Skin of body (tissue), 2 donors: ENCODE measurements around the gene CRYBA4. TPM values are rescaled to one million over a fixed set of nuclear protein-coding genes. Genes with fewer than 3 reads are reported as not detected.

ENCODE experiments used
- DNase-seq: peaks from one replicate; lab custom pipeline; 2025; lab: John Stamatoyannopoulos, UW
- total RNA-seq: library from RNA; depleted of rRNA; stranded (reverse); fragments of >200 nt; gene quantifications from one replicate; pipeline ENCODE4 v1.2.3, GENCODE V29; 2014

The CRYBA4 gene
- total RNA-seq, 1 donor from 2014 or later = not detected

DNA sequence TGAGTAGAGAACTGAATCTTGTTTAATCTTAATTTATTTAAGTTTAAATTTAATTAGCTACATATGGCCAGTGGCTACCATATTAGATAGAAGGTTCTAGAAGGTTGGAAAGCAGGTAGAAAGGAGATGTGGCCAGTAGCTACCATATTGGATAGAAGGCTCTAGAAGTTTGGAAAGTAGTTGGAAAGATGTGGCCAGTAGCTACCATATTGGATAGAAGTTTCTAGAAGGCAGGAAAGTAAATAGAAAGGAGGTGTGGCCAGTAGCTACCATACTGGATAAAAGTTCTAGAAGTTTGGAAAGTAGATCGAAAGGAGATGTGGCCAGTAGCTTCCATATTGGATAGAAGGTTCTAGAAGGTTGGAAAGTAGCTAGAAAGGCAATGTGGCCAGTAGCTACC, 2.2 kb downstream of the CRYBA4 start:
- no peak for DNase-seq

DNA sequence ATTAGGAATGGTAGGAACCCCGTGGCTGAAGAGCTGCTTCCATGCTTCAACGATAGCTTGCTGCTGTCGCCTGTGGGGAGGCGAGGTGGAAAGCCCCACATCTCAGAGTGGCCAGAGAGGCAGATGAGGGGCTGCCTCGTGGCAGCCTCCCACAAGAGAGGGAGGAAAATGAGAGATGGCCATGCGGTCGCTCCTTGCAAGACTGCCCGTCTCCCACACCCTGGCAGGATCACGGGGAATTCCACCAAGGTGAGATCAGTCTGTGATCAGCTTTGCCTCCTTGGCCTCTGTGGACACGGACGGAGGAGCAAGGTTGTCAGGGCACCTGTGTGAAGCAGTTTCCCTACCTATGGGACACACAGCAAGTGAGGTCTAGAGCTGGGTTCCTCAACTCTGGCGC, 3.0 kb downstream of the CRYBA4 start:
- DNase-seq = no peak

DNA sequence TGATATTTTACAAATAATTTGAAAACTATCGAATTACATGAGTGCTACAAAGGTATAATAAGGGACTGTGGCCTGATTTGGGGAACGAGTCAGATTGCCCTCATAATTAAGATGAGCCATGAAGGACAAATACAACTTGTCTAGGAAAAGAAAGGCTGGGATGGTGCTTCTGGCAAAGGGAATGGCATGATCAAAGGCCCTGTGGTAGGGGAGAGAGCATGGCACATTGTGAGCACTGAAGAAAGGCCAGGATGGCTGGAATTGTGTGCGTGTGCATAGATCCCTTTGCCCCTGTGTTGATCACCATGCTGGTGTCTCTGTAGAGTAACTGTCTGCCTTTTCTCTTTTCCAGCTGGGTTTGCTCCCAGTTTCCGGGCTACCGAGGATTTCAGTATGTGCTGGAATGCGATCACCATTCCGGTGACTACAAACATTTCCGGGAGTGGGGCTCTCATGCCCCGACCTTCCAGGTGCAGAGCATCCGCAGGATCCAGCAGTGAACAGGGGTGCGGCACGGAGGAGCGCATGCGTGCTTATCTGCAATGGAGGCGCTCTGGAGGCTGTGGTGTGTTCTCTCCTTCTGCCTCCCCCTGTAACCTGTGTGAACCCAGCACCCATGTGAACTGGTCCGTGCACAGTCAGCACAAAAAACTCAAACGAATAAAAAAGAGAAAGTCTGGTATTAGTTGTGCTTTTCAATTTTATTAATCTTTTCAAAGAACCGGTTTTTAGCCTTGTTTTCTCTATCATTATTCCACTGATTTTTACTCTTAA, 8.4 kb downstream of the CRYBA4 start:
- no peak for DNase-seq

DNA sequence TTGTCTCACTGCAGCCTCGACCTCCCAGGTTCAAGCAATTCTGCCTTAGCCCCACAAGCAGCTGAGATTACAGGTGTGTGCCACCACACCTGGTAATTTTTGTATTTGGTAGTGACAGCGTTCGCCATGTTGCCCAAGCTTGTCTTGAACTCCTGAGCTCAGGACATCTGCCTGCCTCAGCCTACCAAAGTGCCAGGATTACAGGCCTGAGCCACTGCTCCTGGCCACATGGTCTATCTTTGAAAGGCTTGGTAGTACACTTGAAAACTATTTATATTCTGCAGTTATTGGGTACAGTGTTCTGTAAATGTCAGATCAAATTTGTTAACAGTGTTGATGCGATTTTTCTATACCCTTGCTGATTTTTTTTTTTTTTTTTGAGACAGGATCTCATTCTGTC, 9.5 kb downstream of the CRYBA4 start:
- DNase-seq = no peak

DNA sequence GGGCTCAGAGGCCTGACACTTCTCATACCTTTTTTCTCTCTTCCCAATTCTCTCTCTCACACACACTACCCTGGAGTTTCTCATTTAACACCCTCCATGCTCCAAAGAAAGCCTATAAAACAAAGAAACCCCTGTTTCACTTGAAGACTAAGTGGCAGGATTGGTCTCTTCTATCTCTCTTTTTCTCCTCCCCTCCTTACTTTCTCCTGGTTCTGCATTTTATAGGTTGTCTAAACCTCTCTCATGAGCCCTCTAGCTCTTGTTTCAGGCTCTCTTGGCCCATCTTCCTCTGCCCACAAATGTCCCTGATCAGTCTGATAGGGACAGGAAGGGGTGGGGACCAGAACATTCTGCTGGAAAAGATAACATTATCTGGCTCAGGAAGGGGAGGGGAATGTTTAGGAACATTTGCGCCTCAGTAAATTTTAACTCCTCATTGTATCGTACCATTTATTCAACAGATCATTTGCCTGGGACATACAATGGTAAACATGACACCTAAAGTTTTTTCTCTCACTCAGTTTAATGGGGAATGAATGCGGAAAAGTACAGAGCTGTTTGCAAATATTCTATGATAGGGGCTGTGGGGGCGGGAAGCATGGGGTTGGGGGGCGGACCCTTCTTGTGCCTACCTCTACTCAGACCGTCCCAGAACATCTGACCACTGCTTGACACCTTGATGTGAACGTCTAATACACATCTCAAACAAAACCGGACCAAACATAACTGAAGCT, 10.8 kb downstream of the CRYBA4 start:
- DNase-seq = no peak

DNA sequence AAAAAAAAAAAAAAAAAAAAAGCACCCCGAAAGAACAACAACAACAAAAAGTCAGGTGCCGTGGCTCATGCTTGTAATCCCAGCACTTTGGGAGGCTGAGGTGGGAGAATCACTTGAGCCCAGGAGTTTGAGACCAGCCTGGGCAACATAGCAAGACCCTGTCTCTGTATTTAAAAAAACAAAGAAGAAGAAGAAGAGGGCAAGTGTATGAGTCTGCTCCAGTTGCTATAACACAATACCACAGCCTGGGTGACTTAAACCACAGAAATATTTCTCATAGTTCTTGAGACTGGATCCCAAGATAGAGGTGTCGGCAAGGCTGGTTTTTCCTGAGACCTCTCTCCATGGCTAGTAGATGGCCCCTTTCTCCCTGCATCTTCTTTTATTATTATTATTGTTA, 12.4 kb downstream of the CRYBA4 start:
- no peak for DNase-seq

DNA sequence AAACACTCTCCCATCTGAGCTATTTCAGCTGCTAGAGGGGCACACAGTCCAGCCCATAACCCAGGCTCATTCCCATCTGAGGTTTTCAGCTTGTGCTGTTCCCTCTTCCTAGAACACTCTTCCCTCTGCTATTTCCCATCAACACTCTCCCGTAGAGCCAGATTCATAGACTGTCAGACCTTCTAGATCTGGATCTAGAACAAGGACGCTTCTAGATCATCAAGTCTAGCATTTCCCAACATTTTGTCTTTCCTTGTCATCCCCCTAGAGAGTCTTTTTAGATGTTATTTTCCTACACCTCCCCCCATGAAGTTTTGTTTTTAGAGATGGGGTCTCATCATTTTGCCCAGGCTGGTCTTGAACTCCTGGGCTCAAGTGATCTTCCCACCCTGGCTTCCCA, 13.4 kb downstream of the CRYBA4 start:
- no peak for DNase-seq

DNA sequence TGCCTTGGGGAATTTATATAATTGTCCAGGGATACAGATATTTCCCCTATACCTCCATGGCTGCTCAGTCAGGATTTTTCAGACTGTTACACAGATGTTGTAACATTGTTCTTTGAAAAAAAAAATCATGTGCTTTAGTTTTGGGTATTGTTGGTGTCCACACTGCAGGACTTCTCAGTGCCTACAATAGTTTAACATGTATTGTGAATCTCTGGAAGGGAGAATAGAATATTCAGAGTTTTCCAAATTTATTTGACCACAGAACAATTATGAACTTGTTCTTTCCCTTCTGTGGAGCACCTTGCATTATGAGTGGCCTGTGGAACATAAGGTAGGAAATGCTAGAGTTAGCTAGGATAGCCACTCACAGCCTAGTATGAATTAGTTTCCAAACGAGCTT, 14.5 kb downstream of the CRYBA4 start:
- no peak for DNase-seq

DNA sequence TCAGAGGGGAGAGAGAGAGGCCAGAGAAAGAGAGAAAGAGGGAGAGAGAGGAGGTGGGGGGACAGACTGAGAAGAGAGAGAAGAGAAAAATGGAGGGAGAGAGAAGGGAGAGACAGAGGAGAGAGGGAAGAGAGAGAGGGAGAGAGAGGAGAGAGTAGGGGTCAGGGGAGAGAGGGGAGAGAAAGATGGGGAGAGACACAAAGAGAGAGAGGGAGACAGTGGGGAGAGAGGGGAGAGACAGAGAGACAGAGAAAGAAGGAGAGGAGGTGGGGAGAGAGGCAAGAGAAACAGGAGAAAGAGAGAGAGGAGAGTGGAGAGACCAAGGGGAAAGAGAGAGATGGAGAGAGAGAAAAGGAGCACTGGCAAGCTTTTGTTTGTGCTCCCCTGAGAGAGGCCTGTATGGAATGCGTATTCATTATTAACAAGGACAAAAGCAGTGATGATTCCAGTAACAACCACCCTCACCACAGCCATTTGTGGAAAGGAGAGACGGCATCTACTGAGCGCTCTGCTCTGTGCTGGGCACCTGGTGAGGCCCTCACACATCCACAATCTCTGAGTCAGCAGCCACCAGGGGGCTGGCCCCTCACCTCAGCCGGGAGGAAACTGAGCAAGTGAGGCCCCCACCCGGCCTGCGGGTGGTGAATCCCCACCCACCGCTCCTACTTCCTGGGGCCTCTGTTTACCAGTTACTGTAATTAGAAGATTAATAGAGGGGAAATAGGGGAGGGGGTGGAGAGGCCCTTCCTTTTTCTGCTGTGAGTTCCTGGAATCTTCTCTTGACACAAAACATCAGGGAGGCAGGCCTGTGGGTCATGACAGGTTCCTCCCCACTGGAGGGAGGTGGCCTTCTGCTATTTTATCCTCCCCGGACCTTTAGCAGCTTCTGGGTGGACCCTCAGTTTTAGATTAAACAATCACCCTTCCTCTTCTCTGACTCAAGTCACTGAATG, 21.0 kb downstream of the CRYBA4 start:
- no peak for DNase-seq

DNA sequence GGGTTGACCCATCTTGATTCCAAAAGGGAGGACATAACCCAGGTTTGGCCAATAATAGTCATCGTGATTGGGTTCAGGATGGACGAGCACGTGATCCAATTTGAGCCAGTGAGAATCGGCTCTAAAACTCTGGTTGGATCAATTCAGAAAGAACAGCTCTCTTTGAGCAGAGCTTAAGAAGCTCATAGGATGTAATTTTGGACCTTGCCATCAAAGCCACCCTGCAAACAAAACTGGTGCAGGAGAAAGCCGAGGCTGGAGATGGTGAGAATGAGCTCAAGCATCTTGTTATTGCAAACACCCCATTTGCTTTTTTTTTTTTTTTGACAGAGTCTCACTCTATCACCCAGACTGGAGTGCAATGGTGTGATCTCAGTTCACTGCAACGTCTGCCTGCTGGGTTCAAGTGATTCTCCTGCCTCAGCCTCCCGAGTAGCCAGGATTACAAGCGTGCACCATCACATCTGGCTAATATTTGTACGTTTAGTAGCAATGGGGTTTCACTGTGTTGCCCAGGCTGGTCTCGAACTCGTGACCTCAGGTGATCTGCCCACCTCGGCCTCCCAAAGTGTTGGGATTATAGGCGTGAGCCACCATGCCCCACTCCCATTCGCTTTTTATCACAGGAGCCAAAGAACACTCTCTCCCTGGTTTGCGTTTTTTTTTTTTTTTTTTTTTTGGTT, 21.8 kb downstream of the CRYBA4 start:
- DNase-seq = no peak

DNA sequence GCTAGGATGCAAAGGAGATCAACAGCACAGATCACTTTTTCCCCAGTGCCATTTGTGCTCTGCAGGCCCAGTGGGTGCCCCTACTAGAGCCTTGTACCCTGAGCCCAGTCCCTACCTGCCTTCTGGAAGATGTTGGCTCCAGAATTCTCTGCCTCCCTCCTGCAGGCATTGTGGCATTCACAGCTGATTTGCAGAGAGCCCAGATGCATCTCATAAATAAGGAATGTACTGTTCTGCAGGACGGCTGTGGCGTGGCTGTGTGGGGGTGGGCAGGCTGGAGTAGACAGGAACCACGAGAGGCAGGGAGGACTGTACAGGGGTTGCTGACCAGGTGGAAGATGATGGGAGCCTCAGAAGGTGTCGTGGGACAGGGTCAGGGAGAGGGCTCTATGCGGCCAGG, 24.4 kb downstream of the CRYBA4 start:
- no peak for DNase-seq

DNA sequence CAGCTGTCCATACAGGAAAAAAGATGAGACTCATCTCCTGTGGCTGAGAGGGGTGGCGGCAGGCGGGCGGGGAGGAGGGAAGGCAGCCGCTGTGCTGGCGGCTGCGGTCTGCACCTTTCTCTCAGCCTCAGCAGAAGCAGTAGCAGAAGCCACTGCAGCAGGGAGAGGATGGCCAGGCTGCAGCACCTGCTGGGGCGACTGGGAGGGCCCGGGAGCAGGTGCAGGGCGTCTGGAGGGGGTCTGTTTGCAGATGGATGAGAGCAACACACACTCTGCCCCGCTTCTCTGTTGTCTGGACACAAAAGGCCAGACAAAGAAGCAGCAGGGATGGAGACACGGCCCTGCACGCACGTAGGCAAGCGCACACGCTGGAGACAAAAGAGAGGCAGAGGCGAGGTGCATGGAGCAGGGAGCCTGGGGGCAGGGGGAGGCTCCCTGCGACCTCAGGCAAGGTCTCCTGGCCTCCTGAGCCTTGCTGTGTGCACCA, 26.3 kb downstream of the CRYBA4 start:
- no peak for DNase-seq

DNA sequence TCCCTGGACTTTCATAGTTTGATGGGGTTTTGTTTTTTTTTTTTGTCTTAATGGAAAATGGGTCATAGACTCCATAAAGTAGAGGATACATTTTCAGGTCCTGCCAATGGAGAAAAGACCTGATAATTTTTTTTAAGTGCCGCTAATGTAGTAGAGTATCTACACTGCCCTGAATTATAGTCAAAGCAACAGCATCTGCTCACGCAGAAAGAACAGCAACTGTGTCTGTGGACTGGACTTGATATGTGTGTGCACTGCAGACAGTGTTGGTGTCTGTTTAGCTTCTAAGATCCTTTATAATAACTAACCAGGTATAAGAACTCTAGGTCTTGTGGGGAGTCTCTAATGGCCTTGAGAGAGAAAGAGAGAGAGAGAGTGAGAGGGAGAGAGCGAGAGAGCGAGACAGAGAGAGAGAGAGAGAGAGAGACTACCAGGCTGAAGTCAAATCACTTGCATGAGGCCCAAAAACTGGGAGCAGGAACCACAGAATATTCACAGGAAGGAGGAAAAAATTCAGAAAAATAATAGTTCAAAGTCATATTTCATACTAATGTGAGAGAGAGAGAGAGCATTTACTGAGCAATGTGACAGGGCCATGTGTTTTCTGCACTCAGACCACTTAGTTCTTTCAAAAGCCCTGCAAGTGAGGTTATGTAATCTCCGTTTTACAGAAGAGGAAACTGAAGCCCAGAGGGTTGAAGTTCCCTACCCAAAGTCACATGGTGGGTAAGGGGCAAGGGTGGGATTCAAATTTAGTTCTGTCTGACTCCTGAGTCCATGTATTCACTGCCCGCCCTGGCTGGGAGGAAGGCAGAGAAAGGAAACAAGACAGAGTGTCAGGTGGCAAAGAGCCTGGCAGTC, 27.0 kb downstream of the CRYBA4 start:
- no peak for DNase-seq

DNA sequence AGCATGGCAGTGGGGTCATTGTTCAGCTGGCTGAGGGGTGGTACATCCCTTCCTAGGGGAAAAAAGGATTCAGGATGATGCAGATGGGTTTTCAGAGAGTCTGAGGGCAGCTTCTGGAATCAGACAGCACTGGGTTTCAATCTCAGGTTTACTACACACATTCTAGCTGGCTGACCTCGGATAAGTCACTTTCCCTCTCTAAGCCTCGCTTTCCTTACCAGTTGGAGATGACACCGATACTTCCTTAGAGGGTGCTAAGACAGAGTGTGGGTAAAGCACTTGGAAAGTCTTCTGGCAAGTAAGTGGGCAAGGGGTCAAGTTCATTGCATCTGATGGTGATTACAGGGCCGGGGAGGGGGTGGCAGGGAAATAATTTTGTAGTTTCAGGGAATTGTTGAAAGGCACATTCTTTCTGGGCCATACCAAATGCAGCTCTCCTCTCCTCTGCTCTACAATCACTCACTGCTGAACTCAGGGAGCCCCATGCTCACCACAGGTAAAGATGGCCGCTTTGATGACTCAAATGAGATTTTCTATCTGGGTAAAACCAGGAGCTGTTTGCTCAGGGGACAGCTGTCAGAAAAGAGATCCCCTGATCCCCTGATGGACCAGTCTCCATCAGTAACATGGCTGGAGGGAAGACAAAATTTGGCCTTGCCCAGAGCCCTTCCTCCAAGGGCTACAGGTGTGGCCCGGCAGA, 29.1 kb downstream of the CRYBA4 start:
- no peak for DNase-seq

DNA sequence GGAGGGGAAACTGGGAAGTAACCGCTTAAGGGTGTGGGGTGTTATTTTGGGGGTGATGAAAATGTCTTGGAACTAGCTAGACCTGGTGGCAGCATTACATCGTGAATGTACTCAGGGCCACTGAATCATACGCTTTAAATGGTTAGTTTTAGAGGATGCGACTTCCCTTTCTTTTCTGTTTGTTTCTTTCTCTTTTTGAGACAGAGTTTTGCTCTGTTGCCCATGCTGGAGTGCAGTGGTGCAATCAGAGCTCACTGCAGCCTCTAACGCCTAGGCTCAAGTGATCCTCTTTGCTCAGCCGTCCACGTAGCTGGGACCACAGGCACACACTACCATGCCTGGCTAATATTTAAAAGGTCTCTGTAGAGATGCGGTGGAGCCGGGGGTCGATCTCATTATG, 30.1 kb downstream of the CRYBA4 start:
- no peak for DNase-seq

DNA sequence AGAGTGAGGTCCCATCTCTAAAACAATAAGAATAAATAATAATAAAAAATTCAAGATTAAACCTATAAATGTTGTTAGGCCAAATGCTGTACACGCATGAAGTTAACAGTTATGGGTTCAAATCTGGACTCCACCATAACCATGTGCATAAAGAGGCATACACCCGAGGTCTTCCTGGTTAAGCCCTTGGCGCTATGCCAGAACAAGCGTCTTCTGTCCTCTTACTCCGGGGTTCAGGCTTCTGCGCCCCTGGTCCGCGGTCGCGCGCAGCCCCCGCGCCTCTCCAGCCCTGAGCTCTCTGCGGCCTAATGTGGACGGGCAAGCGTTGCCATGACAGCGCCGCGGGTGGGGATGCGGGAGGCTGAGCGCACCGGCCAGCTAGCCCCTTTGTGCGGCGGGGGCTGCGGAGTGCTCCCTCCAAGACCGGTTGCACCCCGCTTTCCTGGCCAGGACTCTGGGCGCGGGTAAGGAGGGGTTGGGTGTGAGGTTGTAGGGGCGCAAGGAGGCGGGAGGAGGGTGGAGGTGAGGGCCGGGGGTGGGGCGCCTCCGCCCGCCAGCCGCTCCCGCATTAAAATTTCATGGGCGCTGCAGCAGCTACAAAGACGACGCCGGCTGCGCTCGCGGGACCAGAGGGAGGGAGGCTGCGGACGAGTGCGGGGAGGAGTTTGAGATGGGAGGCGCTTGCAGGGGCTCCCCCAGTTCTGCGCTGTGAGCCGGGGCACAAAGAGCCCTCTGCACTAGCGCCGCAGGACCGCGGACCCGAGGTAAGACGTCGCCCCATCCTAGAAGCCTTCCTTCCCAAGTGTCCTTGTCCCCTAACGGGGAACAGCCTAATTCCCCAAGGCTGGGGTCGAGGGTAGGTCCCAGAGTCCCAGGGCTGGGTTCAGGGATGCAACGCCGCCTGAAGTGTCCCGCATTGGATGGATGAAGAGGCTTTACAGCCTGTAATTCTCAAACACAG, 35.4 kb downstream of the CRYBA4 start, which contains the start of gene MIAT:
Gene MIAT (plus strand): TSS at position 698 of the 961 bp plus-strand sequence.
- DNase-seq = no peak

DNA sequence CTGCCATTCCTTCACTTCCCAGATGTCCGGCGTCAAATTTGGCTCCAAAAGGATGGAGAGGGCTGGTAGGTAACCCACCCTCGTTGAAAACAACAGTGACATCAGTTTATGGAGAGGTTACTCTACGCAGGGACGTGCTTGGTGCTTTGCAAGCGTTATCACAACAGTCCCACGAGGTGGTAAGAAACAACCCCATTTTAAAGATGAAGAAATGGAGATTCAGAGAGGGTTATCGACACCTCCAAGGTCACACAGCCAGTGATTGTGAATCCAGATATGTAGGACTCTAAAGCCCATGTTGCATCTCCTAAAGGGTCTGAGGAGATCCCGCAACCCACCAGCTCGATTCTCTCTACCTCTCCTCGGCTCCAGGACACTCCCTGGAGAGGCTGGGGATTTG, 36.4 kb downstream of the CRYBA4 start:
- no peak for DNase-seq
